H1 (cell line): ENCODE data around the gene FRG2C.
A peak's percentile ranks its signal among the peaks of the same experiment; 100 is the strongest.
"Not testable (repeated sequence)": the region's sequence is repeated elsewhere in the genome, so short reads cannot be mapped to it uniquely, and the experiment has no call there.

Source experiments
- BACH1 ChIP-seq: IDR thresholded peaks from 2 replicates; pipeline ENCODE4 v1.6.1; 2012; ENCODE audit warnings: low read length, improper control_type of control experiment
- CBX8 ChIP-seq: fragments of 300-800, 300-1000 bp; sonication (generic); IDR thresholded peaks from 2 replicates; pipeline ENCODE4 v1.7.1; 2016; ENCODE audit warnings: low read depth, low read length, borderline replicate concordance
- EZH2 ChIP-seq: fragments of 200-600 bp; sonication (generic); IDR thresholded peaks from 2 replicates; pipeline ENCODE4 v1.7.1; 2012; ENCODE audit warnings: low read depth, mild to moderate bottlenecking, moderate library complexity, low read length, inconsistent platforms; ENCODE audit not compliant: severe bottlenecking
- POLR2A ChIP-seq, 2 experiments: IDR thresholded peaks; 1 replicate in 1 of 2; 2 replicates in 1 of 2; pipeline ENCODE4 v1.6.1; 2011; ENCODE audit warnings: low read depth in 2 of 2, low read length in 2 of 2, mild to moderate bottlenecking in 2 of 2; ENCODE audit errors: control extremely low read depth in 1 of 2
- POLR2AphosphoS5 ChIP-seq: IDR thresholded peaks from 2 replicates; pipeline ENCODE4 v1.6.1; 2011; ENCODE audit warnings: low read depth, low read length
- POU5F1 ChIP-seq: IDR thresholded peaks from 2 replicates; pipeline ENCODE4 v1.6.1; 2011; ENCODE audit warnings: low read depth, mild to moderate bottlenecking, low read length, moderate library complexity
- TEAD4 ChIP-seq: IDR thresholded peaks from 2 replicates; pipeline ENCODE4 v1.6.1; 2012; ENCODE audit warnings: low read depth, low read length, inconsistent platforms, mixed read lengths
- TF ChIP-seq, protein P1 (sequence below), 3 experiments: IDR thresholded peaks; 1 replicate in 2 of 3; 2 replicates in 1 of 3; pipeline versions ENCODE4 v1.5.1 to v1.6.1; 2011; ENCODE audit warnings: low read length in 3 of 3, mild to moderate bottlenecking in 3 of 3, inconsistent platforms in 2 of 3, low read depth in 1 of 3, moderate library complexity in 1 of 3; ENCODE audit not compliant: insufficient read depth in 1 of 3; ENCODE audit errors: control extremely low read depth in 1 of 3

GRCh38 chr3:75669348-75670297, 5.5 kb downstream of the FRG2C start:
- peak; percentile 5 for TF ChIP-seq EZH2
- not testable (repeated sequence) for TF ChIP-seq BACH1; POU5F1; POLR2AphosphoS5; CBX8; POLR2A (IDR thresholded peaks at IDR 0.05; ENCODE audit: control extremely low read depth in 1 of 2, low read depth in 2 of 2, low read length in 2 of 2); TEAD4
- TF ChIP-seq, protein P1, sequence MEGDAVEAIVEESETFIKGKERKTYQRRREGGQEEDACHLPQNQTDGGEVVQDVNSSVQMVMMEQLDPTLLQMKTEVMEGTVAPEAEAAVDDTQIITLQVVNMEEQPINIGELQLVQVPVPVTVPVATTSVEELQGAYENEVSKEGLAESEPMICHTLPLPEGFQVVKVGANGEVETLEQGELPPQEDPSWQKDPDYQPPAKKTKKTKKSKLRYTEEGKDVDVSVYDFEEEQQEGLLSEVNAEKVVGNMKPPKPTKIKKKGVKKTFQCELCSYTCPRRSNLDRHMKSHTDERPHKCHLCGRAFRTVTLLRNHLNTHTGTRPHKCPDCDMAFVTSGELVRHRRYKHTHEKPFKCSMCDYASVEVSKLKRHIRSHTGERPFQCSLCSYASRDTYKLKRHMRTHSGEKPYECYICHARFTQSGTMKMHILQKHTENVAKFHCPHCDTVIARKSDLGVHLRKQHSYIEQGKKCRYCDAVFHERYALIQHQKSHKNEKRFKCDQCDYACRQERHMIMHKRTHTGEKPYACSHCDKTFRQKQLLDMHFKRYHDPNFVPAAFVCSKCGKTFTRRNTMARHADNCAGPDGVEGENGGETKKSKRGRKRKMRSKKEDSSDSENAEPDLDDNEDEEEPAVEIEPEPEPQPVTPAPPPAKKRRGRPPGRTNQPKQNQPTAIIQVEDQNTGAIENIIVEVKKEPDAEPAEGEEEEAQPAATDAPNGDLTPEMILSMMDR (IDR thresholded peaks at IDR 0.05; ENCODE audit: control extremely low read depth in 1 of 3, insufficient read depth in 1 of 3, low read depth in 1 of 3, low read length in 3 of 3) = not testable (repeated sequence)
